GM12892 (cell line): Measurements from ENCODE around the gene CD274.

ENCODE experiments used
- POLR2A ChIP-seq: IDR thresholded peaks from 2 replicates; pipeline ENCODE4 v1.6.1; 2011; ENCODE audit warnings: low read depth, low read length, control low read depth
- POLR2AphosphoS5 ChIP-seq: IDR thresholded peaks from 2 replicates; pipeline ENCODE4 v1.6.1; 2011; ENCODE audit warnings: low read depth, low read length, control low read depth
- TAF1 ChIP-seq: IDR thresholded peaks from 2 replicates; pipeline ENCODE4 v1.6.1; 2011; ENCODE audit warnings: low read depth, mild to moderate bottlenecking, control low read depth, low read length, borderline replicate concordance

GRCh38 chr9:5499157-5499556, 48.8 kb downstream of the CD274 start:
- TF ChIP-seq POLR2AphosphoS5: no peak
- TF ChIP-seq POLR2A: no peak
- no peak for TF ChIP-seq TAF1
